Measurements from ENCODE around the gene GRIN2A. TPM values are rescaled to one million over a fixed set of nuclear protein-coding genes. Genes with fewer than 3 reads are reported as not detected.

GRIN2A gene
- total RNA-seq, 1 experiment from 2014 or later = not detected

GRCh38 chr16:9929836-9930235, 252.4 kb downstream of the GRIN2A start:
- Mint-ChIP-seq H3K4me3 (ENCODE audit: unreplicated experiment) (no peak overlapping the region), H3K36me3 (ENCODE audit: insufficient read depth, unreplicated experiment) (no peaks in the 10 kb centered on the region), H3K4me1 (ENCODE audit: insufficient read depth, unreplicated experiment) (no peaks in the 10 kb centered on the region), H3K27ac (ENCODE audit: low read depth, unreplicated experiment) (no peak overlapping the region), H3K27me3 (ENCODE audit: insufficient read depth, unreplicated experiment) (no peaks in the 10 kb centered on the region), H3K9me3 (ENCODE audit: unreplicated experiment) (peaks cover 36% of the 10 kb centered on the region)
- TF ChIP-seq, protein P1, sequence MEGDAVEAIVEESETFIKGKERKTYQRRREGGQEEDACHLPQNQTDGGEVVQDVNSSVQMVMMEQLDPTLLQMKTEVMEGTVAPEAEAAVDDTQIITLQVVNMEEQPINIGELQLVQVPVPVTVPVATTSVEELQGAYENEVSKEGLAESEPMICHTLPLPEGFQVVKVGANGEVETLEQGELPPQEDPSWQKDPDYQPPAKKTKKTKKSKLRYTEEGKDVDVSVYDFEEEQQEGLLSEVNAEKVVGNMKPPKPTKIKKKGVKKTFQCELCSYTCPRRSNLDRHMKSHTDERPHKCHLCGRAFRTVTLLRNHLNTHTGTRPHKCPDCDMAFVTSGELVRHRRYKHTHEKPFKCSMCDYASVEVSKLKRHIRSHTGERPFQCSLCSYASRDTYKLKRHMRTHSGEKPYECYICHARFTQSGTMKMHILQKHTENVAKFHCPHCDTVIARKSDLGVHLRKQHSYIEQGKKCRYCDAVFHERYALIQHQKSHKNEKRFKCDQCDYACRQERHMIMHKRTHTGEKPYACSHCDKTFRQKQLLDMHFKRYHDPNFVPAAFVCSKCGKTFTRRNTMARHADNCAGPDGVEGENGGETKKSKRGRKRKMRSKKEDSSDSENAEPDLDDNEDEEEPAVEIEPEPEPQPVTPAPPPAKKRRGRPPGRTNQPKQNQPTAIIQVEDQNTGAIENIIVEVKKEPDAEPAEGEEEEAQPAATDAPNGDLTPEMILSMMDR (IDR thresholded peaks at IDR 0.05; ENCODE audit: unreplicated experiment) = no peak
- ChIA-PET POLR2A (no interaction called here), CTCF (interaction anchor here (0.6 kb wide), 1 partner anchor 736 kb away, joined by 3 read pairs; no protein-coding TSS in a partner anchor)
- no TSS peak for BruUV-seq (replicated peaks)
- no peak for DNase-seq (ENCODE audit: unreplicated experiment)
- intact Hi-C loops (cut with micrococcal nuclease) = no loop called here

GRCh38 chr16:9929313-9929712, 252.9 kb downstream of the GRIN2A start:
- BruUV-seq (replicated peaks) = no TSS peak
- ChIA-PET CTCF (interaction anchor here (0.6 kb wide), 1 partner anchor 736 kb away, joined by 3 read pairs; no protein-coding TSS in a partner anchor), POLR2A (no interaction called here)
- H3K4me1 Mint-ChIP-seq (ENCODE audit: insufficient read depth, unreplicated experiment) = no peaks in the 10 kb centered on the region
- TF ChIP-seq, protein P1 (IDR thresholded peaks at IDR 0.05; ENCODE audit: unreplicated experiment) = no peak
- H3K27ac Mint-ChIP-seq (ENCODE audit: low read depth, unreplicated experiment) = no peak overlapping the region
- intact Hi-C loops (cut with micrococcal nuclease) = no loop called here
- DNase-seq (ENCODE audit: unreplicated experiment) = no peak
- no peak overlapping the region for H3K4me3 Mint-ChIP-seq (ENCODE audit: unreplicated experiment)
- no peaks in the 10 kb centered on the region for H3K36me3 Mint-ChIP-seq (ENCODE audit: insufficient read depth, unreplicated experiment)
- peaks cover 36% of the 10 kb centered on the region for H3K9me3 Mint-ChIP-seq (ENCODE audit: unreplicated experiment)
- H3K27me3 Mint-ChIP-seq (ENCODE audit: insufficient read depth, unreplicated experiment) = no peaks in the 10 kb centered on the region

GRCh38 chr16:9922441-9922840, 259.8 kb downstream of the GRIN2A start:
- no peak for DNase-seq (ENCODE audit: unreplicated experiment)
- no peaks in the 10 kb centered on the region for H3K36me3 Mint-ChIP-seq (ENCODE audit: insufficient read depth, unreplicated experiment)
- ChIA-PET POLR2A (no interaction called here), CTCF (no interaction called here)
- no peaks in the 10 kb centered on the region for H3K4me1 Mint-ChIP-seq (ENCODE audit: insufficient read depth, unreplicated experiment)
- no peak overlapping the region for H3K27ac Mint-ChIP-seq (ENCODE audit: low read depth, unreplicated experiment)
- H3K4me3 Mint-ChIP-seq (ENCODE audit: unreplicated experiment) = no peak overlapping the region
- intact Hi-C loops (cut with micrococcal nuclease) = no loop called here
- H3K27me3 Mint-ChIP-seq (ENCODE audit: insufficient read depth, unreplicated experiment) = no peaks in the 10 kb centered on the region
- no TSS peak for BruUV-seq (replicated peaks)
- TF ChIP-seq, protein P1 (IDR thresholded peaks at IDR 0.05; ENCODE audit: unreplicated experiment) = no peak
- peaks cover 26% of the 10 kb centered on the region for H3K9me3 Mint-ChIP-seq (ENCODE audit: unreplicated experiment)

- Mint-ChIP-seq H3K4me1 (ENCODE audit: insufficient read depth, unreplicated experiment) (no peaks in the 10 kb centered on the region), H3K9me3 (ENCODE audit: unreplicated experiment) (peaks cover 30% of the 10 kb centered on the region), H3K27me3 (ENCODE audit: insufficient read depth, unreplicated experiment) (no peaks in the 10 kb centered on the region), H3K36me3 (ENCODE audit: insufficient read depth, unreplicated experiment) (no peaks in the 10 kb centered on the region), H3K27ac (ENCODE audit: low read depth, unreplicated experiment) (no peak overlapping the region), H3K4me3 (ENCODE audit: unreplicated experiment) (no peak overlapping the region)
- TF ChIP-seq, protein P1 (IDR thresholded peaks at IDR 0.05; ENCODE audit: unreplicated experiment) = no peak
- intact Hi-C loops (cut with micrococcal nuclease) = no loop called here
- CTCF ChIA-PET = no interaction called here
- DNase-seq (ENCODE audit: unreplicated experiment) = no peak
- BruUV-seq (replicated peaks) = no TSS peak
- POLR2A ChIA-PET = no interaction called here
Measured at GRCh38 chr16:9921997-9922396, 260.2 kb downstream of the GRIN2A start.

Data from MCF 10A (cell line).